ENCODE data around the gene PRMT9.

- no peak for TF ChIP-seq CTCF (tag by site-specific recombination; IDR thresholded peaks at IDR 0.05)
- no peak for TF ChIP-seq ZNF26 (tag by site-specific recombination; IDR thresholded peaks at IDR 0.05)
- no peak for TF ChIP-seq MYNN (tag by site-specific recombination; IDR thresholded peaks at IDR 0.05; ENCODE audit: borderline replicate concordance)
- no peak for TF ChIP-seq ZNF670 (tag by site-specific recombination; IDR thresholded peaks at IDR 0.05; ENCODE audit: low read depth)
- no peak for TF ChIP-seq ZNF654 (tag by site-specific recombination; IDR thresholded peaks at IDR 0.05; ENCODE audit: low read depth)
- TF ChIP-seq ZNF792 (tag by site-specific recombination; IDR thresholded peaks at IDR 0.05): no peak
- no peak for TF ChIP-seq ATF2 (tag by site-specific recombination; IDR thresholded peaks at IDR 0.05; ENCODE audit: low read depth)
- TF ChIP-seq ZNF18 (tag by site-specific recombination; IDR thresholded peaks at IDR 0.05): no peak
- TF ChIP-seq ZNF133 (tag by site-specific recombination; IDR thresholded peaks at IDR 0.05): no peak
- no peak for TF ChIP-seq ZNF223 (tag by site-specific recombination; IDR thresholded peaks at IDR 0.05)
Measured at GRCh38 chr4:147591106-147591505, 92.9 kb downstream of the PRMT9 start.
